NCI-H1105 (cell line): ENCODE measurements around the gene PABPN1L.

Experiments
- DNase-seq: peaks from one replicate; lab custom pipeline; 2025; lab: John Stamatoyannopoulos, UW

Gene PABPN1L, protein sequence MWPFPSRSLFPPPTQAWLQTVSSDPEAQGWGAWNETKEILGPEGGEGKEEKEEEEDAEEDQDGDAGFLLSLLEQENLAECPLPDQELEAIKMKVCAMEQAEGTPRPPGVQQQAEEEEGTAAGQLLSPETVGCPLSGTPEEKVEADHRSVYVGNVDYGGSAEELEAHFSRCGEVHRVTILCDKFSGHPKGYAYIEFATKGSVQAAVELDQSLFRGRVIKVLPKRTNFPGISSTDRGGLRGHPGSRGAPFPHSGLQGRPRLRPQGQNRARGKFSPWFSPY

DNA sequence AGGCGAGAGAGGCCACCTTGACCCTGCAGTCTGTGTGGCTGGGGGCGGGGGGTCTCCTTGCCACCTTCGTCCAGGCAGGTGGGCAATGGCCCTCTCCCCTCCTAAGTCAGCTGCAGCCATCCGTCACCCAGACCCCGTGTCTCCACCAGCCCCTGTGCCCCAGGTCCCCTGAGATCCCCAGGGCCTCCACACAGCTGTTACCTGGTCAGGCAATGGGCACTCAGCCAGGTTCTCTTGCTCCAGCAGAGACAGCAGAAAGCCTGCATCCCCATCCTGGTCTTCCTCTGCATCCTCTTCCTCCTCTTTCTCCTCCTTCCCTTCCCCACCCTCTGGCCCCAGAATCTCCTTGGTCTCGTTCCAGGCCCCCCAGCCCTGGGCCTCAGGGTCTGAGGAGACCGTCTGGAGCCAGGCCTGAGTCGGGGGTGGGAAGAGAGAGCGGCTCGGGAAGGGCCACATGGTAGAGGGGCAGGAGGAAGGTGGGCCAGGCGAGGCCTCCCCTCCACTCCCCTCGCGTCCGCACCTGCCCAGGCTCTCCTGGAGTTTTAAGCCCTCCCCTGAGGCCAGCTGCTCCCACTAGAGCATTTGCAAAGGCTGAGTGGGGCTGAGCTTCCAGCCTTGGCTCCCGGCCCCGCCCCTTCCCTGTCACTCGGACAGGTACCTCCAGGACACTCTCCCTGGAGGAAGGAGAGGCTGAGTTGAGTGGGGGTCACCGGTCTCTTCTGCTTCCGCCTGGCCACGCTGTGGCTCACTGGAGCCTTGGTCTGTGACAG is at the start of gene PABPN1L:
TSS of gene PABPN1L (minus strand) at position 510 of the 770 bp plus-strand sequence. CDS start at position 456, 54 bp downstream.
- no peak for DNase-seq

DNA sequence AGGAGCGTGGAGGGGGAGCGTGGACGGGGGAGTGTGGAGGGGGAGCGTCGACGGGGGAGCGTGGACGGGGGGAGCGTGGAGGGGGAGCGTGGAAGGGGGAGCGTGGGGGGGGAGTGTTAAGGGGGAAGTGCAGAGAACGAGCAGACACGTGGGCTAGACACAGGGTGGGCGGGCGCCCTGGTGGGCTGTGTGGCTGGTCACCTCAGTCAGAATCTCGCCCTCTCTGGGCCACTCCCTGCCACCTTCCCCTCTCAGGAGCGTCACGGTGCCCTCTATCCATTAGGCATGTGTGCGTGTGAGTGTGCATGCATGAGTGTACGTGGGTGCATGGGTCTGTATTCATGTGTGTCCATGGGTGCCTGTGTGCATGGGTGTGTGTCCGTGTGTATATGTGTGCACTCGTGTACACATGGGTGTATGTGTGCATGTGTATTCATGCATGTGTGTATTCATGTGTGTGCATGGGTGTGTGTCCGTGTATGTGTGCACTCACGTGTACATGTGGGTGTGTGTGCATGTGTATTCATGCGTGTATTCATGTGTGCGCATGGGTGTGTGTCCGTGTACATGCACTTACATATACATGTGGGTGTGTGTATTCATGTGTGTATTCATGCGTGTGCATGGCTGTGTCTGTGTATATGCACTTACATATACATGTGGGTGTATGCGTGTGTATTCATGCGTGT is 49.3 kb upstream of the PABPN1L start:
- DNase-seq = no peak

DNA sequence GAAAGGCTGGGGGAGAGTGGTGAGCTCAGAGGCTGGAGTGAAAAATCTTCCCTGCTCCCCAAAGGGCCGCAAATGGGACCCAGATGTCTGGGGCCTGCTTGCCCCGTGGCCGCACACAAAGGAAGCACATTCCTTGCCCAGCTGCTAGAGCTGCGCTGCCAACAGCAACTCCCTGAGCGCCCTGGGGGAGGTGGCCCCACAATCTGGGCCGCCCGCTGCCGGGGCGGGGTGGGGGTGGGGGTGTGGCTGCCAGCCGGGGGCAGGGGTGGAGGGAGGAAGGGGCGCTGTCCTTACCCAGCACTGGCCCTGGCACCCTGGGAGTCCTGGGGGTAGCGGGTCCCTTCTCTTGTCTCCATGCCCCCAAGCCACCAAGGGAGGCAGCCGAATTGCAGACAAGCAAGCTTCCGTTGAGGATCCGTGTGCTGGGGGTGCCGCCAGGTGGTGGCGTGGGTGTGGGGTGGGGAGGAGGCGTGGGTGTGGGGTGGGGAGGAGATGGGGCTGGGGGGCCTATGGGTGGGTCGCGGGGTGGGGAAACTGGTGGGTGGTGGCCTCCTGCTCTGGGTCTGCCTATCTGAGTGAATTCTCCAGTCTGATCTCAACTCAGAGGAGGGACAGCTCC is 48.4 kb upstream of the PABPN1L start:
- no peak for DNase-seq

DNA sequence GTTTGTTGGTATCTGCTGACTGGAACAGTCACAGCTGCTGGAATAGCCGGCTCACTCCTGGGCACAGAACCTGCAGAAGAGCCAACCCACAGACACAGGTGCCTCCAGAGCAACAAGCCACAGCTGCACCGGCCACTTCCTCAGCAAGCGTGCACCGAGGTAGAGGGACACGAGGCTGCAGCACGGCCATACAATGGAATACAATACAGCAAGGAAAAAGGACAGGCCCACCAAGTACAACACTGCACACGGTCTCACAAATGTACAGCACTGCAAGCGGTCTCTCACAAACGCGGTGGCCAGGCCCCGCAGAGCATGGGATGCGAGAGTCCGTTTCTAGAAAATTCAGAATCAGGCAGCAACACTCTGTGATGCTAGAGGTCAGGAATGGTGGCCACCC is 47.4 kb upstream of the PABPN1L start:
- no peak for DNase-seq

DNA sequence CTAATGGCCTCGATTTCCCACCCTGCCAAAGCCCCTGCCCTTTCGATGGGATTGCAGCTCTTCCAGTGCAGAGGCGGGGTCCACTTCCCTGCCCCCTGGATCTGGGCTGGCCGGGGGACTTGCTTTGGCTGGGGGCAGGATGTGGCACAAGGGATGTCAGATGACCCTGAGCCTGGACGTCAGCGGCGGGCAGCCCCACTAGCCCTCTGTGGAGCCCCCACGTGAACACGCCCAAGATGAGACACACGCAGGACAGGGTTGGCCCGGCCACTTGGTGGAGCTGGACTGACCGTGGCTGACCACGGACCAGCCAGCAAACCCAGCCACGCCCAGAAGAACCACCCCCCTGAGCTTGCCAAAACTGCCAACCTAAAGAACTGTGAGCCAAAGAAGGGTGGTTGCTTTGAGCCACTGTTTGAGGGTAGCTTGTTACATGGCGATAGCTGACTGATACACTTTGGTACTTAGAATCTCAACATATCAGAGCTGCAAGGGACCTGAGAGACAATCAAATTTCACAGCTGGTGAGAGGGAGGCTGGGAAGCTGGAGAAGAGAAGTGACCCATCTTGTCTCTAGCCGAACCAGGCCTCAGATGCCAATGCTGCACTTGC is 46.6 kb upstream of the PABPN1L start:
- no peak for DNase-seq

DNA sequence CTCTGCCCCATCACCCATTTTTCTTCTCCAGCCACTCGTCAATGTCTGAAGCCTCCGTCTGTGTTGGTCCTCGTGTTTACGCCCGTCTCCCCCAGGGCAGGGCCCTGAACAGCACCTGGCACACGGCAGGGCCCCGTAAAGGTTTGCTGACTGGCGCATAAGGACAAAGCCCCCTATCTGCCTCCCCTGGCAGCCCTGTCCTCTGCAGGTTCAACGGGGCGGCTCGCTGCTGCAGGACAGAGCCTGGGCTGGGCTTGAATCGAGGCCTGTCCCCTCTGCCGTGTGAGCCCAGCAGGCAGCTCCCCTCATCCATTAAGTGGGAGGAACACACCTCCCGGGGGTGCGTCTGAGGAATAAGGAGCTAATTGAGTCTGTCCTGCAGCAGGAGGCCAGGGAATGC is 46.1 kb upstream of the PABPN1L start:
- DNase-seq = no peak

DNA sequence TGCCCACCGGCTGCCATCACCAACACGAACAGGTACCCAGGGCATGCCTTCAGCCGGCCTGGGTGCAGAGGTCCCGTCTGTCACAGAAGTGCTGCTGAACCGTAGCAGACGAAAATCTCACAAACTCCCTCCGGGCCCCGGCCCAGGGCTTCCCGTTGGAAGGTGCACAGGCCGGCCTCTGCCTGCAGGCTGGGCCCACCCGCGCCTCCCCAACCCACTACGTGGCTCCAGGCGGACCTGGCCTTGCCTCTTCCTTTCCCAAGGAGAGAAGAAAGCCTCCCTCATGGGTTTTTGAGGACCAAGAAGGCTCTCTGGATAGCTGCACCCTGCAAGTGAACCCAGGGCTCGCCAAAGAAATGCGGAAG is 45.5 kb upstream of the PABPN1L start:
- no peak for DNase-seq

DNA sequence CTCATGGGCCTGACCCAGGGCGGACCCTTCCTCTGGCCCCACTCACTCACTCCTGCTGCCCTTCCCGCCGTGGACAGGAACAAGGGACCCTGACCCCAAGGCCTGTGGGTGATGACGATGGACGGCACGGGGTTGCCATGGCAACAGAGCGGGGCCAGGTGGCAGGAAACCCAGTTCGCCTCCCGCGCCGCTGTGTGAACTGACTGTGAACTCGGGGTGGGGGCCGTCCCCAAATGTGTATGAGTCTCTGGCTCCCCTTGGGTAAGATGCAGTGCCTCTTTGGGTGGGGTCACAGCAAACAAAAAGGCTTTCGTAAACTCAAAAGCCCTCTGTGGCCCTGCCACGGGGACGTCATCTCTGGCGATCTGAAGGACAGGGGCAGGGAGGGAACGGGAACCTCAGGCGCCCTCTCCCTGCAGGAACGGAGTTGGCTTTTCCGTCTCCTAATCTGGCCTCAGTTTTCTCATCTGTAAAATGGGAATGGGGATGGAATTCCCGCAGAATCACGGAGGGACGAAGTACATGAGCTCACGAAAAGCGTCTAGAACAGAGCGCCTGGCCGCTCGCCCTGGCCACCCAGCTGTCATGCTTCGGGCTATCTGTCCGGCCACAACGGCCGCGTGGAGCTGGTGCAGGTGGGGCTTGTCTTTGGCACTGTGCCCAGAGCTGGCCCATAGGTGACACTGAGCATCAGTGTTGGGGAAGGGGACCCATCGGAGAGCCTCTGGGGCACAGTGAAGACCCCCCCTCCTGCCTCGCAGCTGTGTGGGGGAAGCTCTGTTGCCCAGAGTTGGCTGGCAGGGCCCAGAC is 44.9 kb upstream of the PABPN1L start:
- no peak for DNase-seq

DNA sequence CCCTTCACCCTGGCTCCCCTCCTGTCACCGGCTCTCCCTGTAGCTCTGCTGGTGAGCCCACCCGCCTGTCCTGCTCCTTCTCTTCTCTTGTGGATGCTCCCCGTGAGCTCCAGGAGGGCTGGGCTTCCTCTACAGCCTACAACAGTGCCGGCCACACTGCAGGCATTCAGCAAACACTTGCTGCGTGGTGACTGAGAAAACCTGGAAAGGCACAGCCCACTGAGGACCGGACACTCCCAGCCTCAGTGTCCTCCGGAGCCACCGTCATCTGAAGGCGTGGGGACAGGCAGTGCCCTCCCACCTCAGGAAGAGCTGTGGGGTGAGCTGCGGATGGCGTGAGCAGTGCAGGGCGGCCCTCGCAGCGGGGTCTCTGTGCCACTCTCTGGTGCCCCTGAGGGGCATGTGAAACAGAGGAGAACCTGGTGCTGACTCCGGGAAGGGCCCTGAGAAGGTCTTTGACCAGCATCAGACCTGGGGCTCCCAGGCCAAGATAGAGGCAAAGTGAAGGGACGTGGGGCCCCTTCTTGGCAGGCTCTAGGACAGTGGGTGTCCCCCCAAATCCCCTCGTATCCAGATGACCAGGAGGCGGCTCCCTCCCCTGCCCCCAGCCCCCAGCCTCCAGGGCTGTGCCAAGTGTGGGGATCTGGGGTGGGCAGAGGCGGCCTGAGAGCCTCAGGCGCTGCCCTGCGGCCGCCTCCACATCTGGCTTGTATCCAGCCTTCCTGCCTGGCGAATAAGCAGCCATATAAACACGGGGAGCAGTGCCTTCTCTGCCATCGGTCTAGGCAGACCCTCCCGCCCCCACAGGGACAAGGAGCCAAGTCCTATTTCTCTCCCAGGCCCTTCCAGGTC is 44.0 kb upstream of the PABPN1L start:
- DNase-seq = no peak

DNA sequence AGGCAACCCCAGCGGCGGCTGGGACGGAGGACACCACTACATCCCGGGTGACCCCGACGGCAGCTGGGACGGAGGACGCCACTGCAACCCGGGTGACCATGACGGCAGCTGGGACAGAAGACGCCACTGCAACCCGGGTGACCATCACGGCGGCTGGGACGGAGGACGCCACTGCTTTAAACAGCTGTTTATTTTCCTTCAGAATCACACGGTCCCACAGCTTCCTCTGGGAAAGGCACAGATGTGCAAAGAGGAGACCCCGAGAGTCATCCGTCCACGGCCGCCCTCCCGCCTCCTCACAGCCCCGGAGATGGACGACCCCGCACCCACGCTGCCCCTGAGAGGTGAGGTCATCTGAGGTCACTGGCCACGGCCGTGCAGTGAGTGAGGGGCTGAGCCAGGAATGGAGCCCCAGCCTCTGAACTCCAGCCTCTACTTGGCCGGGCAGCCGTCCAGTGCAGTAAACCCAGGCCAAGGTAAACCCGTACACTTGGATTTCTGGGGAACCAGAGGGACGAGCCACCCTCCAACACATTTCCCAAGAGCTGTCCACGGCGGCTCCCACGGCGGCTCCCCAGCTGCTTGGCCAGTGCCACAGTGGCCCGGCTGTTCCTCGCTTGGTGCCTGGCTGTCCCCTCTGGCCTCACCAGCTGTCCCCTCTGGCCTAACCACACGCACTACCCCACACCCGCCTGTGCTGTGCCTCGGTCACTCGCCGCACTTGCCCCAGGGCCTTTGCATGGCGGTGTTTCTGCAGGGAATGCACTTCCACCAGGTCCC is 43.2 kb upstream of the PABPN1L start:
- DNase-seq = no peak

DNA sequence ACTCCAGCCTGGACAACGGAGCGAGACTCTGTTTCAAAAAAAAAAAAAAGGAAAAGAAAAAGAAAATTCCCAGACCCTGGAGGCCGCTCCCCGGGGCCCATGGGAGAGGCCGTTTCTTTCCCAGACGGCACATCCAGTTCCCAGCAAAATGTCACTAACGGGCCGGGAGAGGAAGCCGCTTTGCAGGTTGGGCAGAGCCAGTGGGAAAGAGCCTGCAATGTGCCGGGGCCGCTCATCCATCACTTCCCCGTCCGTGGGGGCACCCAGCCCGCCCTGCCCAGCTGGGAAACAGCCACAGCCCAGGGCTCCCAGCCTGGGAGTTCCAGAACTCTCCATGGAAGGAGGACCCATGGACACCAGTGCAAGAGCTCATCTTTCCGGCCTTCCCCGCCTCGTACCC is 41.8 kb upstream of the PABPN1L start:
- no peak for DNase-seq

DNA sequence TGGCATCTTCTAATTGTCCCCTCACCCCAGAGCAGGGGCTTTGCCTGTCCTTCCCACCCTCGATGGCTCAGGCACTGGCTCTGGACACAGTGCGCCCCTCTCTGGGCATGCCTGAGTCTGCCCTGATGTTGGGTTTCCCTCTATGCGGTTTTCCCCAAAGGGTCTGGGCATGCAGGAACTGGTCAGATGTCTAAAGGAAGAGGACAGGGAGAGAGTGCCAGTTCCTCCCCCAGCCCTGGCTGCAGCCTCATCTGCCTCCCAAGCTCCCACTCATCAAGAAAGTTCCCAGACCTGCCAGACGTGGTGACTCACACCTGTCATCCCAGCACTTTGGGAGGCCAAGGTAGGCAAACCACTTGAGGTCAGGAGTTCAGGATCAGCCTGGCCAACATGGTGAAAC is 41.3 kb upstream of the PABPN1L start:
- DNase-seq = no peak

DNA sequence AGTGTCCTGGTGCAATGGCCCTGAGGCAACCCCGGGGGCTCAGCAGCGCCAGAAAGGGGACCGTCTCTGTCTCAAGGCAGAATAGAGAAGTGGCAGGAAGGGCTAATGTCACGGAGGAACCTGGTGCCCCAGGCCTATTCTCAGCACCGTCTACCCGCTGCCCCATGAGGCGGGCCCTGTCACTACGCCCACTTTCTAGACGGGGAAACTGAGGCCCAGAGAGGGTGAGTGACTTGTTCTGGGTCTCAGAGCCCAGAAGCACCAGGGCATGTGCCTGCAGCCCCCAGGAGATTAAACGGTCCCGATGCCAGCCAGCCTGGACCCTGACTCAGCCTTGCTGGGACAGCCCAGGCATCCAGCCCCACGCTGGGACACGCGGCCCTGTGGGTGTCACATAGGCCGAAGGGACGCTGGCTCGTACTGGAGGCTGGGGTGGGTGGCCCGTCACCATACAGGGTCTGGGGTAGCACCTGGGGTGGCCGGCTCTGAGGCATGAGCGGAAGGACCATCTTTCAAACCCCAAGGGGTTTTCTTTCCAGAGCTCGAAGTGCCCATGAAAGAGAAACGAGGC is 40.2 kb upstream of the PABPN1L start:
- no peak for DNase-seq

DNA sequence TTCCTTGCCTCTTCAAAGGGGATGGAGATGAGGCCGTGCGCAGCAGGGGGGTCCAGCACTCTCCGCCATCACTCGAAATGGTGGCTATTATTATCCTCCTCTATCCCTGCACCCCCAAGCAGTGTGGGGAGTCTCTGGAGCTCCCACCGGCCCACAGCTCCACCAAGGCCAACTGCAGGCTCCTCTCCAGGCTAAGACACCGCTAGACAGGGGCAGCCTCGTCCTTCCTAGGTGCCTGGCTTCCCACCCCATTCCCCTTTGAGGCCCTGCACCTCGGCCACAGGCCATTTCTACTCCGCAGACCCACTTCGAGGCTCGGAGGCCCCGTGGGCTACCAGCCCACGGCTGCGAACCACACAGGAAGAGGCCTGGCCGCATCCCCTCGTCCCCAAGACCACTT is 39.6 kb upstream of the PABPN1L start:
- no peak for DNase-seq

DNA sequence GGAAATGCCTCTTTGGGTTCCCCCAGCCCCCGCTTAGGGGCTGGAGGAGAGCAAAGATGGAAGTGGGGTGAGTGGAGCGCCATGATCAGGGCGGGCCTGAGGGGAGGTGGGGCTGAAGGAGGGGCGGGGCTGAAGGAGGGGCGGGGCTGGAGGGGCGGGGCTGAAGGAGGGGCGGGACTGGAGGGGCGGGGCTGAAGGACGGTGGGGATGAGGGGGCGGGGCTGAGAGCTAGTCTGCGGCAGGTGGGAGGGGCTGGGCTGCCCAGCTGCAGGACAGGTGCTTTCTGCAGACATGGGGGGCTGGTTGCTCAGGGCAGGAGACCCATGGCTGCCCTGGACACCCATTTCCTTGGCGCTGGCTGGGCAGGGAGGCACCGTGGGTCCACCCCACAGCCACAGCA is 39.1 kb upstream of the PABPN1L start:
- DNase-seq = no peak

DNA sequence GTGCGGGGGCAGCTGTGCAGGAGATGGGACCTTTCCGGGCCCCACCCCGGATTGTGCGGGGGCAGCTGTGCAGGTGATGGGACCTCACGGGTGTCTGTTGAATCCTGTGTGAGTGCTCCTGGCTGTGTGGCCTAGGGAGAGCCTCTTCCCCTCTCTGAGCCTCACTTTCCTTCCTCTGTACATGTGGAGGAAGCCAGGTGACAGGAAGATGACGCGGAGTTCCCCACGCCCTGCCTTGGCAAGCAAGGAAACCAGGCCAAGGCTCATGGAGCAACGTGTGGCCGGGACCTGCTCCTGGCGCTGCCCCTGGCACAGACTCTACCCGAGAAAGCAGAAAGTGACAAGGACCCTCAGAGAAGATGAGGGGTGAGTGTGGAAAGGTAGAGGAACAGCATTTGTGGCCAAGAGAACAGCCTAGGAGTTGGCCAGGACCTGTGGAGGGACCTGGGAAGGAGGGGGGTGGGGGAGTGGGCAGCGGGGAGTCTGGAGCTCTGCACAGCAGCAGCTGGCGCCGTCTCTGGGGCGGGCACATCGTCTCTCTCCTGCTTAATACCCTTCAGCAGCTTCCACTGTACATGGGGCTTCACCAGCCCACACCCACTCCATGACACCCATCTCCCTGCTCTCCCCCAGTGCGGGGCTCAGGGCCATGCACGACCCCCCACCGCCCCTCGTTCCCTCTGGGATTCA is 38.4 kb upstream of the PABPN1L start:
- no peak for DNase-seq

DNA sequence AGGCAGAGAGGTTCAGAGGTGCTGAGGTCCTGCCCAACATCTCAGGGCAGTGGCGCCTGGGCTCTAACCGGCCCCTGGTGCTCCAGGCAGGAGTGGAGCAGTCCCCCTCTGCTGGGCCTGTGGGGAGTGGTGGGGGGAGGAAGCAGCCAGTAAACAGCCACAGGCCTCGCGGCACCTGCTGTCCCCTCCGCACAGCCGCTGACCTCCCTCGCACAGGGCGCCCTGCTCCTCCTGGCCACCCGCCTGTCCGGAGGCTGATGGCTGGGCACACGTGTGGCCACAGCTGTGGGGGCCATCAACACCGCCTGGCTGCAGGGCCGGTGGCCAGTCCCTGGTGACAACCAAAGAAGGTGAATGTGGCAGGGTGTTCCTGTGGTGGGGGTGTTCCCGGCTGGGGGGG is 36.8 kb upstream of the PABPN1L start:
- no peak for DNase-seq

DNA sequence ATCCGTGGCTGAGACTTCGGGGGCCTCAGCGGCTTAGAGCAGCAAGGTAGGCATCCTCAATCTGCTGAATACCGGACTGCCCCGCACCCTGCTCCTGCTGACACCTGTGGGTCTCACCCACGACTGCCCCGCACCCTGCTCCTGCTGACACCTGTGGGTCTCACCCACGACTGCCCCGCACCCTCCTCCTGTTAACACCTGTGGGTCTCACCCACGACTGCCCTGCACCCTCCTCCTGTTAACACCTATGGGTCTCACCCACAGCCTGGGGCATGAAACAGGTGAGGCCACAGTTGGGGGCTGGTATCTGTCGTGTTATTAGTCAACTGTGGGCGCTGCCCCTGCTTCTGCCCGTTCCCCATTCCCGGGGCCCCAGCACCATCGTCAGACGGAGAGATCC is 36.3 kb upstream of the PABPN1L start:
- no peak for DNase-seq
